ENCODE measurements around the gene FDCSP. TPM values are rescaled to one million over a fixed set of nuclear protein-coding genes. Genes with fewer than 3 reads are reported as not detected.

FDCSP gene
- total RNA-seq, 1 donor from 2014 or later: not detected

GRCh38 chr4:70191647-70192046 lies 34.3 kb upstream of the FDCSP start:
- Histone ChIP-seq H3K4me1 (no peaks in the 10 kb centered on the region), H3K4me3 (no peak overlapping the region), H3K36me3 (no peaks in the 10 kb centered on the region), H3K9me3 (replicated peaks) (peaks cover 9% of the 10 kb centered on the region), H3K27ac (replicated peaks) (no peak overlapping the region), H3K27me3 (ENCODE audit: low read depth) (no peaks in the 10 kb centered on the region)
- intact Hi-C loops (cut with micrococcal nuclease): no loop called here
- TF ChIP-seq CTCF (IDR thresholded peaks at IDR 0.05; ENCODE audit: borderline replicate concordance): no peak
- DNase-seq: no peak

GRCh38 chr4:70192895-70193294 lies 33.0 kb upstream of the FDCSP start:
- Histone ChIP-seq H3K4me3 (no peak overlapping the region), H3K27ac (replicated peaks) (no peak overlapping the region), H3K27me3 (ENCODE audit: low read depth) (no peaks in the 10 kb centered on the region), H3K9me3 (replicated peaks) (peaks cover 9% of the 10 kb centered on the region), H3K36me3 (no peaks in the 10 kb centered on the region), H3K4me1 (no peaks in the 10 kb centered on the region)
- TF ChIP-seq CTCF (IDR thresholded peaks at IDR 0.05; ENCODE audit: borderline replicate concordance): no peak
- intact Hi-C loops (cut with micrococcal nuclease): no loop called here
- no peak for DNase-seq

GRCh38 chr4:70195425-70195824 lies 30.5 kb upstream of the FDCSP start, which contains the start of gene ODAM:
Gene ODAM (plus strand): TSS chr4:70195725. CDS start chr4:70196544, 819 bp downstream.
- DNase-seq: no peak
- peaks cover 2% of the 10 kb centered on the region for H3K9me3 ChIP-seq (replicated peaks)

GRCh38 chr4:70196857-70197256 lies 29.1 kb upstream of the FDCSP start:
- no peak for DNase-seq
- intact Hi-C loops (cut with micrococcal nuclease): no loop called here
- no peaks in the 10 kb centered on the region for H3K9me3 ChIP-seq (replicated peaks)
- H3K4me1 ChIP-seq: no peaks in the 10 kb centered on the region
- no peak overlapping the region for H3K27ac ChIP-seq (replicated peaks)
- no peak for TF ChIP-seq CTCF (IDR thresholded peaks at IDR 0.05; ENCODE audit: borderline replicate concordance)
- no peaks in the 10 kb centered on the region for H3K27me3 ChIP-seq (ENCODE audit: low read depth)
- H3K36me3 ChIP-seq: no peaks in the 10 kb centered on the region
- no peak overlapping the region for H3K4me3 ChIP-seq

More at GRCh38 chr4:70195425-70195824, 30.5 kb upstream of the FDCSP start, which contains the start of gene ODAM:
- no peak for TF ChIP-seq CTCF (IDR thresholded peaks at IDR 0.05; ENCODE audit: borderline replicate concordance)
- no peaks in the 10 kb centered on the region for H3K4me1 ChIP-seq
- H3K27me3 ChIP-seq (ENCODE audit: low read depth): no peaks in the 10 kb centered on the region
- H3K36me3 ChIP-seq: no peaks in the 10 kb centered on the region
- no peak within 1 kb of the TSS for H3K27ac ChIP-seq (replicated peaks)
- H3K4me3 ChIP-seq: no peak within 1 kb of the TSS
- intact Hi-C loops (cut with micrococcal nuclease): no loop called here

GRCh38 chr4:70197842-70198241 lies 28.1 kb upstream of the FDCSP start:
- Histone ChIP-seq H3K4me3 (no peak overlapping the region), H3K4me1 (no peaks in the 10 kb centered on the region), H3K36me3 (no peaks in the 10 kb centered on the region), H3K9me3 (replicated peaks) (no peaks in the 10 kb centered on the region), H3K27me3 (ENCODE audit: low read depth) (no peaks in the 10 kb centered on the region), H3K27ac (replicated peaks) (no peak overlapping the region)
- no peak for DNase-seq
- intact Hi-C loops (cut with micrococcal nuclease): no loop called here
- no peak for TF ChIP-seq CTCF (IDR thresholded peaks at IDR 0.05; ENCODE audit: borderline replicate concordance)
